Glutamatergic neuron (in vitro differentiated cells): ENCODE data around the gene TNS1. TPM values are rescaled to one million over a fixed set of nuclear protein-coding genes. Genes with fewer than 3 reads are reported as not detected.

Experiments
- DNase-seq: peaks from one replicate; pipeline ENCODE4 v3.0.0; 2022
- H3K27ac Mint-ChIP-seq: one replicate; pipeline ENCODE4 v1.8.0; 2020; ENCODE audit warnings: mild to moderate bottlenecking, mixed read lengths, inconsistent platforms; ENCODE audit not compliant: unreplicated experiment
- H3K27me3 Mint-ChIP-seq: one replicate; pipeline ENCODE4 v1.8.0; 2020; ENCODE audit warnings: mild to moderate bottlenecking, moderate library complexity, mixed read lengths, inconsistent platforms; ENCODE audit not compliant: unreplicated experiment
- H3K36me3 Mint-ChIP-seq: one replicate; pipeline ENCODE4 v1.8.0; 2020; ENCODE audit warnings: mild to moderate bottlenecking, mixed read lengths, inconsistent platforms; ENCODE audit not compliant: unreplicated experiment
- H3K4me1 Mint-ChIP-seq: one replicate; pipeline ENCODE4 v1.8.0; 2020; ENCODE audit warnings: mild to moderate bottlenecking, low read depth, mixed read lengths, inconsistent platforms; ENCODE audit not compliant: unreplicated experiment
- H3K4me3 Mint-ChIP-seq: one replicate; pipeline ENCODE4 v1.8.0; 2020; ENCODE audit warnings: mild to moderate bottlenecking, mixed read lengths, inconsistent platforms; ENCODE audit not compliant: unreplicated experiment
- H3K9me3 Mint-ChIP-seq: one replicate; pipeline ENCODE4 v1.8.0; 2020; ENCODE audit warnings: mild to moderate bottlenecking, moderate library complexity, mixed read lengths, inconsistent platforms; ENCODE audit not compliant: unreplicated experiment
- total RNA-seq: library from RNA; stranded (reverse); fragmentation: NEBNext Ultra II Directional; extraction: Animal tissue kit (Norgen Biotek cat#: 25700); gene quantifications from one replicate; pipeline ENCODE4 v1.2.1, GENCODE V29; 2021; ENCODE audit not compliant: unreplicated experiment
- TF ChIP-seq, protein P1 (sequence below): fragments of 200-600 bp; sonication (generic); IDR thresholded peaks from one replicate; pipeline ENCODE4 v1.5.0; 2021; ENCODE audit not compliant: partially characterized antibody, unreplicated experiment

The TNS1 gene
- total RNA-seq, 1 donor from 2014 or later = 3.2 TPM

DNA sequence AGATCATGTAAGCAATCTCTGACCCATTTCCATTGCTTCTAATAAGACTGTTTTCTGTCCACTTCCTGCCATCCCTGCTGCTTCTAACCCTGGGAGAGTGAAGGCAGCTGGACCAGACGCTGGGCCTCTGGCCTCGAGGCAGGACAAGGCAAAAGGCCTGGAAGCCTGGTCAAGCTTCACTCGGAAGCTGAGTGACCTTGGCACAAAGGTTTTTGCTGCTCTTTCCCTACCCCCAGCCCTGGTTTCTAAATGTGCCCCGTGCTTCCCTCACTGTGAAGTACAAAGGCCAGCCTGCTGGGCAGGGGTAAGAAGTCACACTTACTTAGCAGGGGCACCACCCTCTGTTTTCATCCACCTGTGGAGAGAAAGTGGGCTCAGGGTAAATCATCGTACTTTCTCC is 195.0 kb downstream of the TNS1 start:
- TF ChIP-seq, protein P1, sequence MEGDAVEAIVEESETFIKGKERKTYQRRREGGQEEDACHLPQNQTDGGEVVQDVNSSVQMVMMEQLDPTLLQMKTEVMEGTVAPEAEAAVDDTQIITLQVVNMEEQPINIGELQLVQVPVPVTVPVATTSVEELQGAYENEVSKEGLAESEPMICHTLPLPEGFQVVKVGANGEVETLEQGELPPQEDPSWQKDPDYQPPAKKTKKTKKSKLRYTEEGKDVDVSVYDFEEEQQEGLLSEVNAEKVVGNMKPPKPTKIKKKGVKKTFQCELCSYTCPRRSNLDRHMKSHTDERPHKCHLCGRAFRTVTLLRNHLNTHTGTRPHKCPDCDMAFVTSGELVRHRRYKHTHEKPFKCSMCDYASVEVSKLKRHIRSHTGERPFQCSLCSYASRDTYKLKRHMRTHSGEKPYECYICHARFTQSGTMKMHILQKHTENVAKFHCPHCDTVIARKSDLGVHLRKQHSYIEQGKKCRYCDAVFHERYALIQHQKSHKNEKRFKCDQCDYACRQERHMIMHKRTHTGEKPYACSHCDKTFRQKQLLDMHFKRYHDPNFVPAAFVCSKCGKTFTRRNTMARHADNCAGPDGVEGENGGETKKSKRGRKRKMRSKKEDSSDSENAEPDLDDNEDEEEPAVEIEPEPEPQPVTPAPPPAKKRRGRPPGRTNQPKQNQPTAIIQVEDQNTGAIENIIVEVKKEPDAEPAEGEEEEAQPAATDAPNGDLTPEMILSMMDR = no peak
- no peak overlapping the region for H3K27ac Mint-ChIP-seq
- H3K27me3 Mint-ChIP-seq = peaks cover 3% of the 10 kb centered on the region
- no peak for DNase-seq
- H3K4me1 Mint-ChIP-seq = peaks cover 4% of the 10 kb centered on the region
- no peak overlapping the region for H3K4me3 Mint-ChIP-seq
- H3K9me3 Mint-ChIP-seq = peaks cover 2% of the 10 kb centered on the region
- H3K36me3 Mint-ChIP-seq = peaks cover 6% of the 10 kb centered on the region

DNA sequence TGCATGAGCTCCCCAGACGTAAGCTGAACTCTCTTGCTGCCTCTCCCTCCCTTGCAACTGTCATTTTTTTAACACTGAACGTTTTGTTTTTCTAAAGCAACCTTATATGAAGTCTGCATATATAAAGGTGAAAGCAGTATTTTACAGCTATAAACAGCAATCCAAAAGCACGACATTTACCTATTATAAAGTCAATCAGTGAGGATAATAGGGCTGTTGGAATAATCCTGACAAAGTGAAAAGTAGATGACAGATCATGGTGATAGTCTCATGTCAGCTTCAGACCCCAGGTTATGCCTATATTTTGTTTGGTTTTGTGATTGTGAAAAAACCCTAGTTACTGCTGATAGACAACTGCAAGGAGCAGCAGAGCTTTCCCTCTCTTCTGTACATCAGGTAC is 195.8 kb downstream of the TNS1 start:
- peaks cover 3% of the 10 kb centered on the region for H3K27me3 Mint-ChIP-seq
- no peak overlapping the region for H3K4me3 Mint-ChIP-seq
- H3K36me3 Mint-ChIP-seq = peaks cover 6% of the 10 kb centered on the region
- no peak overlapping the region for H3K27ac Mint-ChIP-seq
- peaks cover 4% of the 10 kb centered on the region for H3K4me1 Mint-ChIP-seq
- no peak for DNase-seq
- peaks cover 2% of the 10 kb centered on the region for H3K9me3 Mint-ChIP-seq
- TF ChIP-seq, protein P1 = no peak

DNA sequence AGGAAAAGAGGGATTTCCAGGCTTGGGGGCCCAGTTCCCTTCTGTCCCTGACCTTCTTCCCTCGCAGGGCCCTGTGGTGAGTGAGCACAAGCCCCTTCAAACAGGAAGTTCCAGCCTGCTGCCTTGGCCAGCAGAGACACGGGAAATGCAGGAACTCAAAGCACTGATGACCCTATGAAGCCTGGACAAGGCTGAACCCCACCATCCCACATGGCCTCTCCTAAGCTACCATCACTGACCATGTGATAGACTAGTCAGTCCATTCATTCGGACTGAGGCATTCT is 196.4 kb downstream of the TNS1 start:
- H3K9me3 Mint-ChIP-seq = peaks cover 2% of the 10 kb centered on the region
- no peak overlapping the region for H3K27ac Mint-ChIP-seq
- H3K27me3 Mint-ChIP-seq = peaks cover 3% of the 10 kb centered on the region

DNA sequence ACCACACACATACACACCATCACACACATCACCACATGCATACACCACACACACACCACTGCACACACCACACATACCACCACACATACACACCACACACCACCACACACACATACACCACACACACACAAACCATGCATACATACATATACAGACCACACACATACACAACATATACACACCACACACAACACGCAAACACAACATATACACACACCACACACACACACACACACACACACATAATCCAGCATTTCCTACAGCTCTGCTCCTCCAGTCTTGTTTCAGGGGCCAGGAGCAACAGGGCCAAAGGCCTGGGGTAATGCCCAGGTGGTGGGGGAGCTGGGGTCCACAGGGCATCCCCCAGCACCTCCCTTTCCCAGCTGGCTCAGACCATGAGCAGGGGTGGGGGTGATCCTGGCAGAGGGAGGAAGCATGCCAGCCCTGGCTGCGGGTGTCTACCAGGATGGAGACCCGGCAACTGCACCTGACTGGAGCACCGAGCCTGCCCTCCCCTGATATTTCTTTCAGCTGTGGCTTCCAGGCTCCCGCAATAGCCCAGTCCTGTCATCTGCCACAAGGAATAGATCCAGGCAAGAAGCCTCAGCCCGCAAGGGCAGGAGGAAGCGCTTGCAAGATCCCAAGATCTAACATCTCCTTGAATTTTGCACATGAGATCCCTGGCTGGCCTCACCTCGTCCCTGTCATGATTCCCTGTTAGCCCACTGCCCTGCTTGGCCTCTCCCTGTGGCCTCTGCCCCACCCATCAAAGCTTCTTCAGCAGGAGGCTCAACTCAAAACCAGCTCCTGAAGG is 196.9 kb downstream of the TNS1 start:
- peaks cover 2% of the 10 kb centered on the region for H3K9me3 Mint-ChIP-seq
- H3K36me3 Mint-ChIP-seq = peaks cover 6% of the 10 kb centered on the region
- peak overlapping the region; percentile 67 for H3K27ac Mint-ChIP-seq
- TF ChIP-seq, protein P1 = no peak
- peak; percentile 3 for DNase-seq
- peak overlapping the region; percentile 35 for H3K4me3 Mint-ChIP-seq
- peaks cover 8% of the 10 kb centered on the region for H3K4me1 Mint-ChIP-seq
- H3K27me3 Mint-ChIP-seq = peaks cover 4% of the 10 kb centered on the region

More for the DNA sequence above, 196.4 kb downstream of the TNS1 start:
- no peak for DNase-seq
- Mint-ChIP-seq H3K4me1 (peaks cover 4% of the 10 kb centered on the region), H3K36me3 (peaks cover 6% of the 10 kb centered on the region), H3K4me3 (no peak overlapping the region)
- TF ChIP-seq, protein P1 = no peak
